DND-41 (cell line): ENCODE measurements around the gene DSTN.

ENCODE experiments used
- ATAC-seq: fragments of 200-7000 bp; cut with Tn5 transposase; 3 replicates; pipeline ENCODE4 v1.9.1; 2021; ENCODE audit warnings: low read depth; ENCODE audit not compliant: insufficient read depth
- DNase-seq: peaks from one replicate; pipeline ENCODE4 v3.0.0-alpha.2; 2020
- H2AFZ ChIP-seq: 2 replicates; pipeline ENCODE4 v1.6.0; 2012; ENCODE audit warnings: low read depth, low read length
- H3K27ac ChIP-seq: 2 replicates; pipeline ENCODE4 v1.5.1; 2012; ENCODE audit warnings: low read length, inconsistent platforms
- H3K27me3 ChIP-seq: fragments of 200-600 bp; sonication (generic); 2 replicates; pipeline ENCODE4 v1.6.0; 2012; ENCODE audit warnings: low read length, mild to moderate bottlenecking, inconsistent platforms; ENCODE audit not compliant: insufficient read depth, poor library complexity
- H3K36me3 ChIP-seq: 2 replicates; pipeline ENCODE4 v1.5.1; 2012; ENCODE audit warnings: low read length, inconsistent platforms; ENCODE audit not compliant: insufficient read depth
- H3K4me1 ChIP-seq: 2 replicates; pipeline ENCODE4 v1.5.1; 2012; ENCODE audit warnings: mild to moderate bottlenecking, low read length; ENCODE audit not compliant: insufficient read depth
- H3K4me2 ChIP-seq: 2 replicates; pipeline ENCODE4 v1.6.0; 2012; ENCODE audit warnings: mild to moderate bottlenecking, moderate library complexity, low read length, inconsistent platforms; ENCODE audit not compliant: insufficient read depth
- H3K4me3 ChIP-seq, 2 experiments: fragments of 200-600 bp in 1 of 2; shearing (Covaris generic) in 1 of 2; 2 replicates each; pipeline ENCODE4 v1.5.1; 2012 to 2016; ENCODE audit warnings: inconsistent platforms in 2 of 2, low read length in 2 of 2, mild to moderate bottlenecking in 2 of 2, low read depth in 1 of 2, moderate library complexity in 1 of 2
- H3K79me2 ChIP-seq: 2 replicates; pipeline ENCODE4 v1.6.0; 2012; ENCODE audit warnings: low read length, inconsistent platforms; ENCODE audit not compliant: insufficient read depth
- H3K9ac ChIP-seq: 2 replicates; pipeline ENCODE4 v1.6.0; 2012; ENCODE audit warnings: low read depth, mild to moderate bottlenecking, inconsistent platforms, low read length, moderate library complexity
- H3K9me3 ChIP-seq: 2 replicates; pipeline ENCODE4 v1.5.1; 2012; ENCODE audit warnings: low read length, moderate library complexity, mild to moderate bottlenecking, inconsistent platforms; ENCODE audit not compliant: insufficient read depth, severe bottlenecking
- H4K20me1 ChIP-seq: 2 replicates; pipeline ENCODE4 v1.6.0; 2012; ENCODE audit warnings: low read length; ENCODE audit not compliant: insufficient read depth
- EZH2 ChIP-seq: IDR thresholded peaks from 3 replicates; pipeline ENCODE4 v1.6.1; 2012; ENCODE audit warnings: borderline replicate concordance, low read depth, mild to moderate bottlenecking, moderate library complexity, low read length, inconsistent platforms; ENCODE audit not compliant: severe bottlenecking
- TF ChIP-seq, protein P1 (sequence below): IDR thresholded peaks from 2 replicates; pipeline ENCODE4 v1.5.1; 2012; ENCODE audit warnings: borderline replicate concordance, low read length, moderate library complexity, mild to moderate bottlenecking; ENCODE audit not compliant: poor library complexity, severe bottlenecking; ENCODE audit errors: extremely low read depth

The DSTN gene

DNA sequence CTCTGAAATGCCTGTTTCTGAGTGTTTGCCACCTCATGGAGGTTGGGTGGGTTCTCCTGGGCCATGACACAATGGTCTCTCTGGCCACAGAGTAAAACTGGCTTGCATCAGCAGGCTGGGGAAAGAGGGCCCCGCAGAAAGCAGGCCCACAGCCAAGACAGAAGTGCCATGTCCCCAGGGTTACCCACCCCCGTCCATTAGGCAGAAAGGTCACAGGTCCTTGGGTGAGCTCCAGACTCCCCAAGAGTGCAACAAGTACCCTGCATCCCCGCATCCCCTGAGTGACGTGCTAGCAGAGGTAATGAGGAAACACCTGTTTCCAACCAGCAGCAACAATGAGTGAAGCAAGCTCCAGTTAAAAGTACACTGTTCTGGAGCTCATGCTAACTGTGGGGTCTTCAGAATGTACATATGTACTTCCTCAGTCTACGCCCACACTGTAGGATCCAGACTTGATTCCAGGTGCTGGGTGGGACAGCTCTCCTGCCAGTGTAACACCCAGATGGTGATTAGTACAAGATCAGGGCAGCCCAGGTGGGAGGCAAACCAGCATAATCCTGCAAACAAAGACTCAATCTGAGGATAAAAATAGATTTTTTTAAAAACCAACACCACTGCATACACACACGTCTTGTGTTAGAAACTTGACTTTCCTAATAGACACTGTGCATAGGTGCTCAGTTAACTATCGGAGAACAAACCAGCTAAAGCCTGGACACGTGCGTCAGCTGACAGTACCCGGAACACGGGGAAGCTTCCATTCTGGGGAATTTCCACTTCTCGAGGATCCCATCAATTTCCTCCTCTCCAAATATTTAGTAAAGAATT, 80.6 kb downstream of the DSTN start:
- ATAC-seq (no peak), DNase-seq (no peak)
- Histone ChIP-seq H3K4me3 (no peak overlapping the region), H3K4me2 (no peak overlapping the region), H3K27me3 (no peaks in the 10 kb centered on the region), H3K9ac (no peak overlapping the region), H2AFZ (no peak overlapping the region), H4K20me1 (peaks cover 52% of the 10 kb centered on the region), H3K4me1 (no peaks in the 10 kb centered on the region), H3K9me3 (no peaks in the 10 kb centered on the region), H3K27ac (no peak overlapping the region), H3K36me3 (peaks cover 28% of the 10 kb centered on the region), H3K79me2 (peaks cover 17% of the 10 kb centered on the region)
- TF ChIP-seq, protein P1, sequence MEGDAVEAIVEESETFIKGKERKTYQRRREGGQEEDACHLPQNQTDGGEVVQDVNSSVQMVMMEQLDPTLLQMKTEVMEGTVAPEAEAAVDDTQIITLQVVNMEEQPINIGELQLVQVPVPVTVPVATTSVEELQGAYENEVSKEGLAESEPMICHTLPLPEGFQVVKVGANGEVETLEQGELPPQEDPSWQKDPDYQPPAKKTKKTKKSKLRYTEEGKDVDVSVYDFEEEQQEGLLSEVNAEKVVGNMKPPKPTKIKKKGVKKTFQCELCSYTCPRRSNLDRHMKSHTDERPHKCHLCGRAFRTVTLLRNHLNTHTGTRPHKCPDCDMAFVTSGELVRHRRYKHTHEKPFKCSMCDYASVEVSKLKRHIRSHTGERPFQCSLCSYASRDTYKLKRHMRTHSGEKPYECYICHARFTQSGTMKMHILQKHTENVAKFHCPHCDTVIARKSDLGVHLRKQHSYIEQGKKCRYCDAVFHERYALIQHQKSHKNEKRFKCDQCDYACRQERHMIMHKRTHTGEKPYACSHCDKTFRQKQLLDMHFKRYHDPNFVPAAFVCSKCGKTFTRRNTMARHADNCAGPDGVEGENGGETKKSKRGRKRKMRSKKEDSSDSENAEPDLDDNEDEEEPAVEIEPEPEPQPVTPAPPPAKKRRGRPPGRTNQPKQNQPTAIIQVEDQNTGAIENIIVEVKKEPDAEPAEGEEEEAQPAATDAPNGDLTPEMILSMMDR: no peak
- no peak for TF ChIP-seq EZH2

- no peak overlapping the region for H3K4me2 ChIP-seq
- H3K4me3 ChIP-seq: no peak overlapping the region
- H3K9ac ChIP-seq: no peak overlapping the region
- peaks cover 33% of the 10 kb centered on the region for H3K36me3 ChIP-seq
- H2AFZ ChIP-seq: no peak overlapping the region
- no peak for ATAC-seq
- no peak for DNase-seq
- H3K27me3 ChIP-seq: no peaks in the 10 kb centered on the region
- peaks cover 44% of the 10 kb centered on the region for H4K20me1 ChIP-seq
- H3K9me3 ChIP-seq: no peaks in the 10 kb centered on the region
- H3K4me1 ChIP-seq: no peaks in the 10 kb centered on the region
- no peak for TF ChIP-seq EZH2
- TF ChIP-seq, protein P1: no peak
- H3K27ac ChIP-seq: no peak overlapping the region
- peaks cover 10% of the 10 kb centered on the region for H3K79me2 ChIP-seq
Observed at GRCh38 chr20:17651129-17651759, 81.4 kb downstream of the DSTN start.

DNA sequence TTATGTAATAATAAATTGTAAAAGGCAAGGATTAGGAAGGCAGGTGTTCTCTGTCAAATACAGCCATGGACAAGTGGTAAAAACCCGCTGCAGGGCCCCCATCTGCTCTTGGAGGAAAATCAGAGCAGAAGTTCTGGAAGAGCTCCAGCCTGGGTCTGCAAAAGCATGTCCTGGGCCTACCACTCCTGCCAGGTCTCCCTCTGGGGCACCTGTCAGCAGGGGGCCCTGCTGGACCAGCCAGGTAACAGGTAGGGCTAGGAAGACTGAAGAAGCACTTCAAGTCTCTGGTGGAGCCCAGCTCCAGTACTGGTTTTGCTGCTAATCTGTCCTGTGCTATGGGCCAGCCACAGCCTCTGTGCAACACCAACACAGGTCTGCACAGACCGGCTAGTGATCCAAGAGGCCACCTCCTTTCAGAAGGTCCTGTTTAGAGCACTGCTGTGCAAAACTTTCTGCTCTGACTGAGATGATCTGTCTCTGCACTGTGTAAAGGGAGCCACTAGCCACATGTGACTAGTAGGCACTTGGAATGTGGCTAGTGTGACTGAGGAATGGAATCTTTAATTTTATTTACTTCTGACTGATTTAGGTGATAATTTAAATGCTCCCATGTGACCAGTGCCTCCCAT, 82.0 kb downstream of the DSTN start:
- Histone ChIP-seq H3K36me3 (peaks cover 37% of the 10 kb centered on the region), H3K9me3 (no peaks in the 10 kb centered on the region), H3K27me3 (no peaks in the 10 kb centered on the region), H3K79me2 (peaks cover 9% of the 10 kb centered on the region; the same call in 1 of the 2 replicates), H3K4me3 (no peak overlapping the region), H3K4me1 (no peaks in the 10 kb centered on the region), H3K4me2 (no peak overlapping the region), H3K27ac (no peak overlapping the region), H4K20me1 (peaks cover 40% of the 10 kb centered on the region), H2AFZ (no peak overlapping the region), H3K9ac (no peak overlapping the region)
- ATAC-seq: no peak
- DNase-seq: no peak
- TF ChIP-seq EZH2: no peak
- TF ChIP-seq, protein P1: no peak
